Upper lobe of left lung (tissue), 4 donors: ENCODE measurements around the gene SLC6A16.

Source experiments
- EP300 ChIP-seq, 4 donors: sonication (generic); formaldehyde crosslinking; IDR thresholded peaks; one replicate each; pipeline ENCODE4 v1.5.1; 2017; ENCODE audit warnings: antibody characterized with exemption in 4 of 4, control low read depth in 2 of 4
- POLR2A ChIP-seq, 4 donors: fragments of 450-650 bp; IDR thresholded peaks; one replicate each; pipeline ENCODE4 v1.5.1; 2016 to 2017; ENCODE audit warnings: antibody characterized with exemption in 4 of 4, mild to moderate bottlenecking in 2 of 4
- POLR2AphosphoS5 ChIP-seq, 2 donors: sonication (generic); formaldehyde crosslinking; IDR thresholded peaks; one replicate each; pipeline ENCODE4 v1.5.1; 2017; ENCODE audit warnings: antibody characterized with exemption in 2 of 2
- TF ChIP-seq, protein P1 (sequence below), 6 experiments: fragments of 450-650 bp in 4 of 6; fragments of 200-600 bp in 2 of 6; sonication (generic) in 2 of 6; IDR thresholded peaks; one replicate each; pipeline ENCODE4 v1.5.1; 2016 to 2019; ENCODE audit warnings: antibody characterized with exemption in 6 of 6

DNA sequence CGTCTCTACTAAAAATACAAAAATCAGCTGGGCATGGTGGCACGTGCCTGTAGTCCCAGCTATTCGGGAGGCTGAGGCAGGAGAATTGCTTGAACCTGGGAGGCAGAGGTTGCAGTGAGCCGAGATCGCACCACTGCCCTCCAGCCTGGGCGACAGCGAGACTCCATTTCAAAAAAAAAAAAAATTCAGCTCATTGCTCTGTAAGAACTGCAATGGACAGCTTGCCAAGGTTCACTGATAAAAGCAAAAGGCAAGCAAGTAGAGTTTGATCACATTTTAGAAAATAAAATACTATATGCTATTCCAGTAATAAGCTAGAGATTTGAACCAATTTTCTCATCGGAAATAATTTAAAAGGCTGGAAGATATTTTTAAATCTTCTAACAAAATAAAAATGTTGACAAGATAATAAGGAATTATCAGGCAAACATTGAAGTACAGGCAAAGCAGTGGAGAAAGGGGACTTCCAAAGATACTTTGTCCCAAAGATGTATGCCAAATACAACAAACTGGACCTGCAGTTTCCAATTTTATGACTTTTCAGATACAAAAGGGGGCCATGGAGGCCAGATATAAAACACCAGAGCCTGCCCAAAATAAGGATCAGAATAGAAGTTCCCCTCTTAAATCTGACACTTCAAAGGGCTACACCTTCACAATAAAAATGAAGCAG lies 29.6 kb downstream of the SLC6A16 start:
- TF ChIP-seq, protein P1, sequence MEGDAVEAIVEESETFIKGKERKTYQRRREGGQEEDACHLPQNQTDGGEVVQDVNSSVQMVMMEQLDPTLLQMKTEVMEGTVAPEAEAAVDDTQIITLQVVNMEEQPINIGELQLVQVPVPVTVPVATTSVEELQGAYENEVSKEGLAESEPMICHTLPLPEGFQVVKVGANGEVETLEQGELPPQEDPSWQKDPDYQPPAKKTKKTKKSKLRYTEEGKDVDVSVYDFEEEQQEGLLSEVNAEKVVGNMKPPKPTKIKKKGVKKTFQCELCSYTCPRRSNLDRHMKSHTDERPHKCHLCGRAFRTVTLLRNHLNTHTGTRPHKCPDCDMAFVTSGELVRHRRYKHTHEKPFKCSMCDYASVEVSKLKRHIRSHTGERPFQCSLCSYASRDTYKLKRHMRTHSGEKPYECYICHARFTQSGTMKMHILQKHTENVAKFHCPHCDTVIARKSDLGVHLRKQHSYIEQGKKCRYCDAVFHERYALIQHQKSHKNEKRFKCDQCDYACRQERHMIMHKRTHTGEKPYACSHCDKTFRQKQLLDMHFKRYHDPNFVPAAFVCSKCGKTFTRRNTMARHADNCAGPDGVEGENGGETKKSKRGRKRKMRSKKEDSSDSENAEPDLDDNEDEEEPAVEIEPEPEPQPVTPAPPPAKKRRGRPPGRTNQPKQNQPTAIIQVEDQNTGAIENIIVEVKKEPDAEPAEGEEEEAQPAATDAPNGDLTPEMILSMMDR (IDR thresholded peaks at IDR 0.05), result no peak
- no peak for TF ChIP-seq POLR2AphosphoS5 (IDR thresholded peaks at IDR 0.05)
- no peak for TF ChIP-seq POLR2A (IDR thresholded peaks at IDR 0.05)
- no peak for TF ChIP-seq EP300 (IDR thresholded peaks at IDR 0.05)
